Brain microvascular endothelial cell (primary cell): ENCODE measurements around the gene LRP5.

Source experiments
- DNase-seq: peaks from one replicate; pipeline ENCODE4 v3.0.0-alpha.2; 2020
- H3K27ac ChIP-seq: fragments of 250-450 bp; sonication (Bioruptor Pico); 2 replicates; pipeline ENCODE4 v1.5.1; 2020; ENCODE audit warnings: mild to moderate bottlenecking, moderate library complexity
- H3K27me3 ChIP-seq: fragments of 250-450 bp; sonication (Bioruptor Pico); replicated peaks from 2 replicates; pipeline ENCODE4 v1.5.1; 2020; ENCODE audit warnings: mild to moderate bottlenecking
- H3K36me3 ChIP-seq: fragments of 250-450 bp; sonication (Bioruptor Pico); replicated peaks from 2 replicates; pipeline ENCODE4 v1.5.1; 2020; ENCODE audit warnings: mild to moderate bottlenecking
- H3K4me3 ChIP-seq: 2 replicates; pipeline ENCODE4 v1.5.1; 2011; ENCODE audit warnings: low read depth, mild to moderate bottlenecking, control low read depth, low read length, moderate library complexity
- in situ Hi-C: cut with HindIII; loops from 2 replicates; pipeline ENCODE4 v1.10.0; 2017; ENCODE audit warnings: low sequenced_read_pairs, low pct_ligation_motif_present
- TF ChIP-seq, protein P1 (sequence below): IDR thresholded peaks from 2 replicates; pipeline ENCODE4 v1.5.1; 2011; ENCODE audit warnings: low read depth, mild to moderate bottlenecking, moderate library complexity, low read length, control low read depth, inconsistent platforms; ENCODE audit errors: missing control alignments

LRP5 gene

DNA sequence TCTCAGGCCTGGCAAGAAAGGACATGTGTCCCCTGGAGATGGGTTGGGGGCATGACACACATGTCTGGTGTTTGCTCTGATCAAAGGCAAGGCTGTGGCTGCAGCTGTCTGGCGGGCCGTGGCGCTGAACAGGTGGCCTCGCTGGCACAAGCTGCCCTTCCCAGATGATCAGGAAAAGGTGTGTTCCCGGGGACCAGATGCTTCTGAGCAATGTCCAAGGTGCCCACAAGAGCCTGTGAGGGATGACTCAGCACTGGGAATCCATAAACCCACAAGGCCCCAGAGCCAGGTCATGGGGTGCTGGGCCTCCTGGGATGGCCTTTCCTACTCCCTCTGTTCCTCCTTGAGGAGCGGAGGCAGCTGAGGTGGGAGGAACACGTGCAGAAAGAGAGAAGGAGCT lies 9.7 kb upstream of the LRP5 start:
- in situ Hi-C loops = no loop called here
- H3K27ac ChIP-seq = no peak overlapping the region
- H3K36me3 ChIP-seq = no peaks in the 10 kb centered on the region
- no peak overlapping the region for H3K4me3 ChIP-seq
- H3K27me3 ChIP-seq = no peaks in the 10 kb centered on the region
- TF ChIP-seq, protein P1, sequence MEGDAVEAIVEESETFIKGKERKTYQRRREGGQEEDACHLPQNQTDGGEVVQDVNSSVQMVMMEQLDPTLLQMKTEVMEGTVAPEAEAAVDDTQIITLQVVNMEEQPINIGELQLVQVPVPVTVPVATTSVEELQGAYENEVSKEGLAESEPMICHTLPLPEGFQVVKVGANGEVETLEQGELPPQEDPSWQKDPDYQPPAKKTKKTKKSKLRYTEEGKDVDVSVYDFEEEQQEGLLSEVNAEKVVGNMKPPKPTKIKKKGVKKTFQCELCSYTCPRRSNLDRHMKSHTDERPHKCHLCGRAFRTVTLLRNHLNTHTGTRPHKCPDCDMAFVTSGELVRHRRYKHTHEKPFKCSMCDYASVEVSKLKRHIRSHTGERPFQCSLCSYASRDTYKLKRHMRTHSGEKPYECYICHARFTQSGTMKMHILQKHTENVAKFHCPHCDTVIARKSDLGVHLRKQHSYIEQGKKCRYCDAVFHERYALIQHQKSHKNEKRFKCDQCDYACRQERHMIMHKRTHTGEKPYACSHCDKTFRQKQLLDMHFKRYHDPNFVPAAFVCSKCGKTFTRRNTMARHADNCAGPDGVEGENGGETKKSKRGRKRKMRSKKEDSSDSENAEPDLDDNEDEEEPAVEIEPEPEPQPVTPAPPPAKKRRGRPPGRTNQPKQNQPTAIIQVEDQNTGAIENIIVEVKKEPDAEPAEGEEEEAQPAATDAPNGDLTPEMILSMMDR = no peak
- DNase-seq = peak; percentile 17

DNA sequence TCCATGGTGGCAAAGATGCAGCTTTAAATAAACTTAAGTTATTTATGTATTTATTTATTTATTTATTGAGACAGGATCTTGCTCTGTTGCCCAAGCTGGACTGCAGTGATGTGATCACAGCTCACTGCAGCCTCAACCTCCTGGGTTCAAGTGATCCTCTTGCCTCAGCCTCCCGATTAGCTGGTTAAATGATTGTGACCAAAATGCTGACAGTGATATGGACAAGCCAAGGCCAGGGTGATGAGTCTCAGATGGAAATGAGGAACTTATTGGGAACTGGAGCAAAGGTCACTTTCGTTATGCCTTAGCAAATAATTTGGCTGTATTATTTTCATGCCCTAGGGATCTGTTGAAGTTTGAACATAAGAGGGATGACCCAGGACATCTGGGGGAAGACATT lies 9.3 kb upstream of the LRP5 start:
- in situ Hi-C loops = no loop called here
- TF ChIP-seq, protein P1 = no peak
- H3K27me3 ChIP-seq = no peaks in the 10 kb centered on the region
- no peak for DNase-seq
- H3K4me3 ChIP-seq = no peak overlapping the region
- no peak overlapping the region for H3K27ac ChIP-seq
- H3K36me3 ChIP-seq = no peaks in the 10 kb centered on the region

DNA sequence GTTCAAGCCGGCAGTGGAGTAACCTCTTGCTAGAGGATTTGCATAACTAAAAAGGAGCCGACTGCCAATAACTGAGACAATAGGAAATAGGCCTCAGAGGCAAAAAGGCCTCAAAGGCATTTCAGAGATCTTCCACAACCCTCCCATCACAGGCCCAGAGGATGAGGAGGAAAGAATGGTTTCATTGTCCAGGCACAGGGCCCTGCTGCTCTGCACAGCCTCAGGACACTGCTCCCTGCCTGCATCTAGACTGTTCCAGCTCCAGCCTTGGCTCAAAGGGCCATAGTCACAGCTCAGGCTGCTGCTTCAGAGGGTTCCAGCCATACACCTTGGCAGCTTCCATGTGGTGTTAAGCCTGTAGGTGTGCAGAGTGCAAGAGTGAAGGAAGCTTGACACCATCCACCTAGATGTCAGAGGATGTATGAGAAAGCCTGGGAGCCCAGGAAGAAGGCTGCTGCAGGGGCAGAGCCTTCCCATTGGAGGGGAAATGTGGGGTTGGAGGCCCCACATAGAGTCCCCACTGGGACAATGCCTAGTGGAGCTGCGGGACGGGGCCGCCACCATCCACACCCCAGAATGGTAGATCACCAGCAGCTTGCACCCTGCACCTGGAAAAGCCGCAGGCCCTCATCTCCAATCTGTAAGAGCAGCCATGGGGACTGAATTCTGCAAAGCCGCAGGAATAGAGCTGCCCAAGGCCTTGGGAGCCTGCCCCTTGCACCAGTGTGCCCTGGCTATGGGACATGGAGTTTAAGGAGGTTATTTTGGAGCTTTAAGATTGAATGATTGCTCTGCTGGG lies 8.2 kb upstream of the LRP5 start:
- in situ Hi-C loops = no loop called here

DNA sequence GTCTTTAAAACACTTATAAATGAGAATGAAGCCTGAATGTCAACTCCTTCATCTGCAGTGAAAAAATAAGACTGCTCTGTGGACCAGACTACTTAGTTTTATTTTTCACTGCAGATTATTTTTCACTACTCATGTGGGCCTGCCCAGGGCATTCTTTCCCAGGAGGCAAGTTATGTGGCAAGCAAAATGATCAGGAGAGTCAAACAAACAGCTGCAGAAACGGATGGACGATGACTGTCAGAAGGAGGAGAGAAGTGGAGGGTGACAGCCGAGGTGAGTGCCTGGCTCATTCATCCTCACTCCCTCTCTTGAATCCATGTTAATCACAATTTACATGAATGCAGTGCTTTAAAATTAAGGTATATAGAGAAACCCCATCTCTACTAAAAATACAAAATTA lies 5.8 kb upstream of the LRP5 start:
- H3K27me3 ChIP-seq = no peaks in the 10 kb centered on the region

More for the DNA sequence above, 8.2 kb upstream of the LRP5 start:
- TF ChIP-seq, protein P1 = no peak
- H3K4me3 ChIP-seq = no peak overlapping the region
- no peak for DNase-seq
- H3K27ac ChIP-seq = no peak overlapping the region
- no peaks in the 10 kb centered on the region for H3K36me3 ChIP-seq
- no peaks in the 10 kb centered on the region for H3K27me3 ChIP-seq

DNA sequence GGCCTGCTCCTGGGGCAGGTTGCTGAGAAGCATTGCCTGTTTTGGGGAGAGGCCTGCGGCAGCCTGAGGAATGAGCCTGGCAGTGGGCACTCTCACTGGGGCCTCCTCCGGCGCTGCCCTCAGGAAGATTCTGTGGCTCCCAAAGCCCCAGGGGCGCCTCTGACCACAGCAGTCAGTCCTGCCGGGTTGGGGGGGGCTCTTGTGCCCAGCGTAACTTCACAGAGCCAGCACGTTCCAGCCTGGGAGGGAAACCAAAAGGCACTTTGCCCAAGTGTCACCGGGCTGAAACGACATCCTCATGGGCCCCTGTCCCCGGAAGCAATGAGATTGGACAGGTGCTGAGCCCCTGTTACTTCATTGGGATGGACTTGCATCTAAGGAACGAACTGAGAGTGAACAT lies 4.3 kb upstream of the LRP5 start:
- Histone ChIP-seq H3K36me3 (no peaks in the 10 kb centered on the region), H3K4me3 (no peak overlapping the region), H3K27ac (no peak overlapping the region), H3K27me3 (no peaks in the 10 kb centered on the region)
- no peak for DNase-seq
- TF ChIP-seq, protein P1 = no peak
- in situ Hi-C loops = no loop called here

More for the DNA sequence above, 5.8 kb upstream of the LRP5 start:
- H3K4me3 ChIP-seq = no peak overlapping the region
- no peaks in the 10 kb centered on the region for H3K36me3 ChIP-seq
- no peak overlapping the region for H3K27ac ChIP-seq
- in situ Hi-C loops = no loop called here
- TF ChIP-seq, protein P1 = no peak
- no peak for DNase-seq
